T-cell (primary cell): ENCODE results near the gene GANC. TPM values are rescaled to one million over a fixed set of nuclear protein-coding genes. Genes with fewer than 3 reads are reported as not detected.
"Not testable (repeated sequence)": the region's sequence is repeated elsewhere in the genome, so short reads cannot be mapped to it uniquely, and the experiment has no call there.

Experiments used
- ATAC-seq, 4 experiments: fragments of 200-7000 bp in 3 of 4; fragments of 150-1000 bp in 1 of 4; cut with Tn5 transposase; replicated peaks in 1 of 4; 1 replicate in 3 of 4; 2 replicates in 1 of 4; pipeline ENCODE4 v1.10.0; 2021; ENCODE audit warnings: moderate library complexity in 3 of 4, mild to moderate bottlenecking in 2 of 4, moderate number of reproducible peaks in 1 of 4
- CTCF ChIA-PET, 2 donors: fragments of 300-600 bp; sonication (Branson Sonifier 250); formaldehyde crosslinking; loops; one replicate each; lab custom pipeline; 2022; ENCODE audit warnings: antibody characterized with exemption in 2 of 2; lab: Charles Lee
- POLR2A ChIA-PET, 2 donors: fragments of 300-600 bp; sonication (Branson Sonifier 250); formaldehyde crosslinking; loops; one replicate each; lab custom pipeline; 2022; ENCODE audit warnings: antibody characterized with exemption in 2 of 2; lab: Charles Lee
- DNase-seq, 35 experiments: peaks; one replicate each; pipeline versions ENCODE4 v3.0.0 to v3.0.0-alpha.2; 2013 to 2023
- H3K27ac ChIP-seq: one replicate; pipeline ENCODE4 v1.5.1; 2013; ENCODE audit warnings: low read length
- H3K27me3 ChIP-seq, 2 experiments: replicated peaks in 1 of 2; 1 replicate in 1 of 2; 2 replicates in 1 of 2; pipeline versions ENCODE4 v1.6.1 to v1.7.0; 2013; ENCODE audit warnings: low read length in 1 of 2, mixed read lengths in 1 of 2; ENCODE audit not compliant: control insufficient read depth in 2 of 2, insufficient read depth in 2 of 2; ENCODE audit errors: extremely low read depth in 1 of 2
- H3K36me3 ChIP-seq, 2 donors: 1 replicate in 1 of 2; 2 replicates in 1 of 2; pipeline versions ENCODE4 v1.6.1 to v1.7.0; 2013; ENCODE audit warnings: low read length in 1 of 2; ENCODE audit not compliant: control insufficient read depth in 2 of 2, insufficient read depth in 1 of 2; ENCODE audit errors: extremely low read depth in 1 of 2
- H3K4me1 ChIP-seq, 2 experiments: 1 replicate in 1 of 2; 2 replicates in 1 of 2; pipeline versions ENCODE4 v1.6.1 to v1.7.0; 2013; ENCODE audit warnings: low read length in 2 of 2, mixed read lengths in 1 of 2; ENCODE audit not compliant: insufficient read depth in 2 of 2, control insufficient read depth in 1 of 2; ENCODE audit errors: extremely low read depth in 1 of 2
- H3K4me3 ChIP-seq, 2 donors: 1 replicate in 1 of 2; 2 replicates in 1 of 2; pipeline versions ENCODE4 v1.5.1 to v1.7.0; 2013; ENCODE audit warnings: mild to moderate bottlenecking in 2 of 2, low read length in 1 of 2, moderate library complexity in 1 of 2; ENCODE audit not compliant: control insufficient read depth in 1 of 2; ENCODE audit errors: extremely low read depth in 1 of 2
- H3K9me3 ChIP-seq: 2 replicates; pipeline ENCODE4 v1.7.0; 2013
- H3K27ac Mint-ChIP-seq, 2 donors: one replicate each; pipeline ENCODE4 v1.8.0; 2020 to 2021; ENCODE audit warnings: mild to moderate bottlenecking in 2 of 2, mixed read lengths in 2 of 2
- H3K27me3 Mint-ChIP-seq, 2 donors: one replicate each; pipeline ENCODE4 v1.8.0; 2021 to 2022; ENCODE audit warnings: mixed read lengths in 2 of 2
- H3K36me3 Mint-ChIP-seq: one replicate; pipeline ENCODE4 v1.8.0; 2021; ENCODE audit warnings: mixed read lengths
- H3K4me1 Mint-ChIP-seq, 3 donors: one replicate each; pipeline ENCODE4 v1.8.0; 2020 to 2022; ENCODE audit warnings: mixed read lengths in 3 of 3, mild to moderate bottlenecking in 1 of 3
- H3K4me3 Mint-ChIP-seq, 3 donors: one replicate each; pipeline ENCODE4 v1.8.0; 2020 to 2022; ENCODE audit warnings: mild to moderate bottlenecking in 3 of 3, mixed read lengths in 3 of 3, moderate library complexity in 3 of 3
- H3K9me3 Mint-ChIP-seq, 3 donors: one replicate each; pipeline ENCODE4 v1.8.0; 2020 to 2022; ENCODE audit warnings: mixed read lengths in 3 of 3
- WGBS: methylation state at CpG from one replicate; pipeline ENCODE4 v1.1.5; 2013; ENCODE audit warnings: missing lambda C conversion rate; ENCODE audit not compliant: insufficient coverage; 5-methylcytosine and 5-hydroxymethylcytosine counted together
- total RNA-seq, 35 experiments: library from RNA in 6 of 35; stranded (reverse) in 6 of 35; fragments of 120-200 nt in 1 of 35; gene quantifications; one replicate each; pipeline versions ENCODE4 v1.2.1 to v1.2.4 and lab custom pipeline; 2013 to 2026

Gene GANC
- total RNA-seq, 5 donors from 2014 or later (not counting 1 experiment from before 2014, with no cell fraction given), result 32.7 to 51.2 (median 45.7) TPM

GRCh38 chr15:42314818-42315217, 41.8 kb downstream of the GANC start:
- Histone ChIP-seq H3K36me3 (peaks cover 6 to 15% of the 10 kb centered on the region in 2 donors), H3K27ac (no peak overlapping the region), H3K27me3 (no peaks in the 10 kb centered on the region), H3K4me3 (no peak overlapping the region), H3K4me1 (no peaks in the 10 kb centered on the region), H3K9me3 (no peaks in the 10 kb centered on the region)
- no CpG with 5 or more reads among the region's 1 CpG for WGBS
- ATAC-seq (no peak), DNase-seq (no peak)
- POLR2A ChIA-PET, result no interaction called here
- Mint-ChIP-seq H3K4me1 (no peaks in the 10 kb centered on the region), H3K36me3 (peaks cover 49% of the 10 kb centered on the region), H3K9me3 (no peaks in the 10 kb centered on the region), H3K27me3 (no peaks in the 10 kb centered on the region), H3K4me3 (no peak overlapping the region), H3K27ac (no peak overlapping the region)
- CTCF ChIA-PET, result no interaction called here

- no peaks in the 10 kb centered on the region for H3K4me1 Mint-ChIP-seq
- H3K4me3 Mint-ChIP-seq, result no peak overlapping the region
- H3K4me1 ChIP-seq, result no peaks in the 10 kb centered on the region
- ChIA-PET CTCF (no interaction called here), POLR2A (no interaction called here)
- no peak overlapping the region for H3K4me3 ChIP-seq
- no peak overlapping the region for H3K27ac ChIP-seq
- ATAC-seq, result no peak
- H3K9me3 ChIP-seq, result no peaks in the 10 kb centered on the region
- H3K9me3 Mint-ChIP-seq, result no peaks in the 10 kb centered on the region
- peaks cover 3 to 11% of the 10 kb centered on the region in 2 donors for H3K36me3 ChIP-seq
- no peaks in the 10 kb centered on the region for H3K27me3 Mint-ChIP-seq
- peaks cover 42% of the 10 kb centered on the region for H3K36me3 Mint-ChIP-seq
- DNase-seq, result no peak
- no peaks in the 10 kb centered on the region for H3K27me3 ChIP-seq
- WGBS, result no CpG with 5 or more reads among the region's 1 CpG
- no peak overlapping the region for H3K27ac Mint-ChIP-seq
Measured at GRCh38 chr15:42315521-42315920, 42.5 kb downstream of the GANC start.

- H3K4me3 Mint-ChIP-seq, H3K4me1 Mint-ChIP-seq, H3K36me3 ChIP-seq, H3K27me3 Mint-ChIP-seq, H3K27ac Mint-ChIP-seq, H3K4me1 ChIP-seq, POLR2A ChIA-PET, CTCF ChIA-PET, H3K4me3 ChIP-seq, DNase-seq, H3K27me3 ChIP-seq, ATAC-seq, H3K9me3 Mint-ChIP-seq, H3K27ac ChIP-seq, H3K9me3 ChIP-seq: not testable (repeated sequence)
- H3K36me3 Mint-ChIP-seq, result peaks cover 41% of the 10 kb centered on the region
- 0% methylated on average over 1 of the region's 11 CpGs for WGBS
Measured at GRCh38 chr15:42316282-42316805, 43.3 kb downstream of the GANC start.

- peaks cover 0 to 18% of the 10 kb centered on the region in 2 donors for H3K36me3 ChIP-seq
- no peaks in the 10 kb centered on the region for H3K9me3 ChIP-seq
- H3K9me3 Mint-ChIP-seq, result no peaks in the 10 kb centered on the region
- ATAC-seq (no peak), DNase-seq (no peak)
- WGBS, result no CpG with 5 or more reads among the region's 2 CpGs
- no peak overlapping the region for H3K4me3 ChIP-seq
- H3K27ac Mint-ChIP-seq, result no peak overlapping the region
- ChIA-PET CTCF (no interaction called here), POLR2A (no interaction called here)
- H3K4me1 Mint-ChIP-seq, result no peaks in the 10 kb centered on the region
- H3K27me3 ChIP-seq, result no peaks in the 10 kb centered on the region
- H3K27me3 Mint-ChIP-seq, result no peaks in the 10 kb centered on the region
- H3K27ac ChIP-seq, result no peak overlapping the region
- H3K4me1 ChIP-seq, result no peaks in the 10 kb centered on the region
- peaks cover 47% of the 10 kb centered on the region for H3K36me3 Mint-ChIP-seq
- H3K4me3 Mint-ChIP-seq, result no peak overlapping the region
Measured at GRCh38 chr15:42319206-42319605, 46.2 kb downstream of the GANC start.

GRCh38 chr15:42324308-42324707, 51.3 kb downstream of the GANC start:
- Mint-ChIP-seq H3K27me3 (no peaks in the 10 kb centered on the region), H3K4me1 (no peaks in the 10 kb centered on the region), H3K36me3 (peaks cover 72% of the 10 kb centered on the region), H3K27ac (no peak overlapping the region), H3K9me3 (no peaks in the 10 kb centered on the region), H3K4me3 (no peak overlapping the region)
- Histone ChIP-seq H3K36me3 (peaks cover 0 to 31% of the 10 kb centered on the region in 2 donors), H3K9me3 (no peaks in the 10 kb centered on the region), H3K4me1 (no peaks in the 10 kb centered on the region), H3K27ac (no peak overlapping the region), H3K4me3 (no peak overlapping the region), H3K27me3 (no peaks in the 10 kb centered on the region)
- CTCF ChIA-PET, result no interaction called here
- POLR2A ChIA-PET, result no interaction called here
- WGBS, result no CpG with 5 or more reads among the region's 4 CpGs
- DNase-seq (no peak), ATAC-seq (no peak)

- Histone ChIP-seq H3K9me3 (no peaks in the 10 kb centered on the region), H3K27me3 (no peaks in the 10 kb centered on the region), H3K4me3 (no peak overlapping the region), H3K27ac (no peak overlapping the region), H3K36me3 (peaks cover 0 to 19% of the 10 kb centered on the region in 2 donors), H3K4me1 (no peaks in the 10 kb centered on the region)
- H3K36me3 Mint-ChIP-seq, result peaks cover 57% of the 10 kb centered on the region
- ChIA-PET POLR2A (no interaction called here), CTCF (no interaction called here)
- H3K9me3 Mint-ChIP-seq, result peaks cover 0 to 2% (median 0%) of the 10 kb centered on the region in 3 donors
- H3K27me3 Mint-ChIP-seq, result no peaks in the 10 kb centered on the region
- no peaks in the 10 kb centered on the region for H3K4me1 Mint-ChIP-seq
- WGBS, result 100% methylated on average over 1 of the region's 2 CpGs
- no peak overlapping the region for H3K4me3 Mint-ChIP-seq
- ATAC-seq, result no peak
- no peak overlapping the region for H3K27ac Mint-ChIP-seq
- DNase-seq, result no peak
Measured at GRCh38 chr15:42329161-42329560, 56.2 kb downstream of the GANC start.

GRCh38 chr15:42329992-42330391, 57.0 kb downstream of the GANC start:
- no peaks in the 10 kb centered on the region for H3K9me3 ChIP-seq
- no peaks in the 10 kb centered on the region for H3K4me1 Mint-ChIP-seq
- H3K27me3 ChIP-seq, result no peaks in the 10 kb centered on the region
- no peak overlapping the region for H3K27ac ChIP-seq
- peaks cover 0 to 5% (median 4%) of the 10 kb centered on the region in 3 donors for H3K9me3 Mint-ChIP-seq
- H3K4me1 ChIP-seq, result no peaks in the 10 kb centered on the region
- no peak overlapping the region for H3K4me3 Mint-ChIP-seq
- H3K27me3 Mint-ChIP-seq, result no peaks in the 10 kb centered on the region
- POLR2A ChIA-PET, result no interaction called here
- H3K36me3 ChIP-seq, result peaks cover 0 to 16% of the 10 kb centered on the region in 2 donors
- no peak for DNase-seq
- H3K27ac Mint-ChIP-seq, result no peak overlapping the region
- peaks cover 59% of the 10 kb centered on the region for H3K36me3 Mint-ChIP-seq
- ATAC-seq, result no peak
- CTCF ChIA-PET, result interaction anchor here in 1 of 2 donors (0.6 kb wide), 1 partner anchor 25 kb away, joined by 8 read pairs; no protein-coding TSS in a partner anchor
- no CpG with 5 or more reads among the region's 2 CpGs for WGBS
- H3K4me3 ChIP-seq, result no peak overlapping the region
